ENCODE results near the gene CEP104.

Gene CEP104

DNA sequence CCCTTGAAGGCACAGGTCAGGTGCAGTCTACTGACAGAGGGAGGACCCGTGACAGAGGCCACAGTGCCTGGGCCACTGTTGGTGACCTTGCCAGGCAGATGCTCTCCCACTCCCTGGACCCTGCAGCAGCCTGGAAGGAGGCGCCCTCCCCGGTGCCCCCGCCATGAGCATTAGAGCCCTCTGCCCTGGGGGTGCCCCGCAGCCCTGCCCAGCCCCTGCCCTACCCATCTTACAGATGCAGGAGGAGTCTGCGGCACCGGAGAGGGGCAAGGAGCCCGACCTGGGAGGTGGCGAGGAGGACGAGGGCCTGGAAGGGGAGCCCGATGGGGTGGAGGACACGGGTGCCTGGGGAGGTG lies 94.2 kb downstream of the CEP104 start:
- DNase-seq (ENCODE audit: low read depth), result no peak

DNA sequence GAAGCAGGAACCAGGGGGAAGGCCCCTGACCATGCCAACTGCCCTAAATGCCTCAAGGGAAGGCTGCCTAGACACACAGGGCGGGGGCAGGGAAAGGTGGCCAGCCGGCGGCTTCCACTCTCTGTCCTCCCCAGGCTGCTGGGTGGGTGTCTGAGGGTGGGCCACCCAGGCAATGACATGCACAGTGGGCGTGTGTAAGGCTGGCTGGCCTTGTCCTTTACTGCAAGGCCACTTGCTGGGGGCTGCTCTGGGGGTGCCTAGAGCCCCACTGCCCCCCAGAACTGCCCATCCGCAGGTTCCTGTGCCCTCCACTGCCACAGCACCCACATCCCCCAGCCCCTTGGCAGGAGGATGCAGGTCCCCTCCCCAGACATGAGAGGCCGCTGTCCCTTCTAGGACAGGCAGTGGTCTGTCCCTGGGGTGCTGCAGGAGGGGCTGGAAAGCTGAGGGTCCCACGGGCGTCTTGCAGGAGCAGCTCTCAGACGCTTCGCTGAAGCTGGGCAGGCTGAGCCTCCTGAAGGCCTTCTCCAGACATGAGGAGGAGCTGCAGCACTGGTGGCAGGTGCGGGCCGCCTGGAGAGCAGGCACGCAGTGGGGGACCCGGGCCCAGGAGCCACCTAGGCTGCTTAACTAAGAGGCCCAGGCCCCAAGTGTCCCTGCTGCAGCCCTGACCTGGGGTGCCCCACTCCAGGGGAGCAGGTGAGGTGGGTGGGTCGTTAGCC lies 94.7 kb downstream of the CEP104 start:
- DNase-seq (ENCODE audit: low read depth), result no peak
